HG03460 (cell line): ENCODE measurements around the gene CCNQ.

Source experiments
- ATAC-seq: cut with Tn5 transposase; IDR thresholded peaks from one replicate; pipeline ENCODE4 v1.9.1; 2021; ENCODE audit not compliant: unreplicated experiment

CCNQ gene

GRCh38 chrX:153598541-153599191 is at the start of gene CCNQ:
TSS of gene CCNQ (minus strand) at chrX:153599139. CDS start at chrX:153599073, 66 bp downstream.
- peak; percentile 56 for ATAC-seq

- ATAC-seq, result no peak
Observed at GRCh38 chrX:153647461-153648357, 48.8 kb upstream of the CCNQ start.

GRCh38 chrX:153646620-153647373 is 47.9 kb upstream of the CCNQ start, which contains the start of gene DUSP9:
TSS of gene DUSP9 (plus strand) at chrX:153647203. CDS start at chrX:153647954, 751 bp downstream.
- ATAC-seq, result no peak

- ATAC-seq, result no peak
Observed at GRCh38 chrX:153645921-153646488, 47.1 kb upstream of the CCNQ start.

GRCh38 chrX:153645151-153645550 is 46.2 kb upstream of the CCNQ start:
- ATAC-seq, result no peak

- ATAC-seq, result no peak
Observed at GRCh38 chrX:153644356-153645125, 45.6 kb upstream of the CCNQ start.

- ATAC-seq, result no peak
Observed at GRCh38 chrX:153643431-153644351, 44.8 kb upstream of the CCNQ start.

- ATAC-seq, result no peak
Observed at GRCh38 chrX:153642655-153643430, 43.9 kb upstream of the CCNQ start.

- no peak for ATAC-seq
Observed at GRCh38 chrX:153642051-153642654, 43.2 kb upstream of the CCNQ start.

GRCh38 chrX:153641627-153642026 is 42.7 kb upstream of the CCNQ start:
- no peak for ATAC-seq

- ATAC-seq, result no peak
Observed at GRCh38 chrX:153640736-153641575, 42.0 kb upstream of the CCNQ start.

- ATAC-seq, result no peak
Observed at GRCh38 chrX:153640045-153640686, 41.2 kb upstream of the CCNQ start.

- no peak for ATAC-seq
Observed at GRCh38 chrX:153639177-153640044, 40.5 kb upstream of the CCNQ start.

GRCh38 chrX:153638436-153639176 is 39.7 kb upstream of the CCNQ start:
- no peak for ATAC-seq

- no peak for ATAC-seq
Observed at GRCh38 chrX:153638041-153638371, 39.1 kb upstream of the CCNQ start.
